MM.1S (cell line): ENCODE data around the gene CTNNBIP1.

ENCODE experiments used
- DNase-seq: peaks from one replicate; pipeline ENCODE4 v3.0.0-alpha.2; 2015
- H2AFZ ChIP-seq: fragments of 300-600 bp; sonication (generic); 2 replicates; pipeline ENCODE4 v1.6.0; 2016; ENCODE audit warnings: antibody characterized with exemption, low read length
- H3F3A ChIP-seq: fragments of 300-600 bp; sonication (generic); 2 replicates; pipeline ENCODE4 v1.6.1; 2016; ENCODE audit warnings: mild to moderate bottlenecking, antibody characterized with exemption, low read length, moderate library complexity, mixed read lengths; ENCODE audit not compliant: insufficient read depth
- H3K27ac ChIP-seq: fragments of 300-600 bp; sonication (generic); 2 replicates; pipeline ENCODE4 v1.5.1; 2016; ENCODE audit warnings: mild to moderate bottlenecking, low read length
- H3K27me3 ChIP-seq: fragments of 300-600 bp; sonication (generic); replicated peaks from 2 replicates; pipeline ENCODE4 v1.6.0; 2016; ENCODE audit warnings: low read length; ENCODE audit not compliant: insufficient read depth
- H3K36me3 ChIP-seq: fragments of 300-600 bp; sonication (generic); replicated peaks from 2 replicates; pipeline ENCODE4 v1.6.1; 2016; ENCODE audit warnings: mild to moderate bottlenecking, low read length, mixed read lengths; ENCODE audit not compliant: insufficient read depth
- H3K4me1 ChIP-seq: fragments of 300-600 bp; sonication (generic); 2 replicates; pipeline ENCODE4 v1.6.1; 2016; ENCODE audit warnings: low read length, mixed read lengths
- H3K4me2 ChIP-seq: fragments of 300-600 bp; sonication (generic); 2 replicates; pipeline ENCODE4 v1.6.0; 2016; ENCODE audit warnings: low read depth, low read length
- H3K4me3 ChIP-seq: fragments of 300-600 bp; sonication (generic); 2 replicates; pipeline ENCODE4 v1.5.1; 2016; ENCODE audit warnings: low read length, mixed read lengths
- H3K79me2 ChIP-seq: fragments of 300-600 bp; sonication (generic); 2 replicates; pipeline ENCODE4 v1.6.1; 2016; ENCODE audit warnings: mixed run types, low read length, mixed read lengths
- H3K9ac ChIP-seq: fragments of 300-600 bp; sonication (generic); 2 replicates; pipeline ENCODE4 v1.6.1; 2016; ENCODE audit warnings: low read length, mixed read lengths
- H3K9me2 ChIP-seq: fragments of 300-600 bp; sonication (generic); replicated peaks from 2 replicates; pipeline ENCODE4 v1.6.1; 2016; ENCODE audit warnings: mild to moderate bottlenecking, low read length, mixed read lengths; ENCODE audit not compliant: insufficient read depth
- H3K9me3 ChIP-seq: fragments of 300-600 bp; sonication (generic); replicated peaks from 2 replicates; pipeline ENCODE4 v1.6.1; 2016; ENCODE audit warnings: mild to moderate bottlenecking, low read length, mixed read lengths; ENCODE audit not compliant: insufficient read depth
- H4K20me1 ChIP-seq: fragments of 300-600 bp; sonication (generic); 2 replicates; pipeline ENCODE4 v1.6.1; 2016; ENCODE audit warnings: mild to moderate bottlenecking, low read length, moderate library complexity, mixed read lengths; ENCODE audit not compliant: insufficient read depth
- EZH2 ChIP-seq: fragments of 300-600 bp; sonication (generic); optimal IDR thresholded peaks from 2 replicates; pipeline ENCODE3; 2017; ENCODE audit warnings: low read depth, mild to moderate bottlenecking, antibody characterized with exemption, low read length, mixed read lengths
- EZH2phosphoT487 ChIP-seq: fragments of 300-600 bp; sonication (generic); IDR thresholded peaks from 2 replicates; pipeline ENCODE4 v1.6.1; 2018; ENCODE audit warnings: antibody characterized with exemption, low read length
- TF ChIP-seq, protein P1 (sequence below): fragments of 300-600 bp; sonication (generic); IDR thresholded peaks from 2 replicates; pipeline ENCODE4 v1.5.1; 2016; ENCODE audit warnings: antibody characterized with exemption, low read length, mixed read lengths

The CTNNBIP1 gene

DNA sequence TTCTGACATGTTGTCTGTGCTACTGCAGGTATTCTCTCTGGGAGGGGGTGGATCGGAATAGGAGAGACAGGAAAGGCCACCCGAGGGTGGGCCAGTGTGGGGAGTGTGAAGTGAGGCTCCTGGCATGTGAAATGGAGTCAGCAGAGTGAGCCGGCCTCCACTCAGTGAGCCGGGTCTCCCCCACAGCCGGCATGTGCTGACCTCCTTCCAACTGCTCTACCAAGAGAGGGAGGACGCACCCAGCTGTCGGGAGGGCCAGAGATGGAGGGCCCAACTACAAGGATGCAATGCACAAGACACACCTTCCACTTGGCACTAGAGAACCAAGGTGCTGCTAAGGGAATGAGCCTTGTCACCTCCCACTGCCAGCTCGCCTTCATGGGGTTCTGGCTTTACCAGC, 58.1 kb downstream of the CTNNBIP1 start:
- Histone ChIP-seq H3F3A (no peaks in the 10 kb centered on the region), H3K9ac (no peak overlapping the region), H3K27ac (no peak overlapping the region), H3K4me2 (no peak overlapping the region), H2AFZ (no peak overlapping the region), H3K4me3 (no peak overlapping the region), H4K20me1 (no peaks in the 10 kb centered on the region), H3K79me2 (no peaks in the 10 kb centered on the region), H3K9me2 (no peaks in the 10 kb centered on the region), H3K9me3 (no peaks in the 10 kb centered on the region), H3K4me1 (no peaks in the 10 kb centered on the region), H3K36me3 (no peaks in the 10 kb centered on the region), H3K27me3 (no peaks in the 10 kb centered on the region)
- TF ChIP-seq, protein P1, sequence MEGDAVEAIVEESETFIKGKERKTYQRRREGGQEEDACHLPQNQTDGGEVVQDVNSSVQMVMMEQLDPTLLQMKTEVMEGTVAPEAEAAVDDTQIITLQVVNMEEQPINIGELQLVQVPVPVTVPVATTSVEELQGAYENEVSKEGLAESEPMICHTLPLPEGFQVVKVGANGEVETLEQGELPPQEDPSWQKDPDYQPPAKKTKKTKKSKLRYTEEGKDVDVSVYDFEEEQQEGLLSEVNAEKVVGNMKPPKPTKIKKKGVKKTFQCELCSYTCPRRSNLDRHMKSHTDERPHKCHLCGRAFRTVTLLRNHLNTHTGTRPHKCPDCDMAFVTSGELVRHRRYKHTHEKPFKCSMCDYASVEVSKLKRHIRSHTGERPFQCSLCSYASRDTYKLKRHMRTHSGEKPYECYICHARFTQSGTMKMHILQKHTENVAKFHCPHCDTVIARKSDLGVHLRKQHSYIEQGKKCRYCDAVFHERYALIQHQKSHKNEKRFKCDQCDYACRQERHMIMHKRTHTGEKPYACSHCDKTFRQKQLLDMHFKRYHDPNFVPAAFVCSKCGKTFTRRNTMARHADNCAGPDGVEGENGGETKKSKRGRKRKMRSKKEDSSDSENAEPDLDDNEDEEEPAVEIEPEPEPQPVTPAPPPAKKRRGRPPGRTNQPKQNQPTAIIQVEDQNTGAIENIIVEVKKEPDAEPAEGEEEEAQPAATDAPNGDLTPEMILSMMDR = no peak
- TF ChIP-seq EZH2 (no peak), EZH2phosphoT487 (no peak)
- no peak for DNase-seq

DNA sequence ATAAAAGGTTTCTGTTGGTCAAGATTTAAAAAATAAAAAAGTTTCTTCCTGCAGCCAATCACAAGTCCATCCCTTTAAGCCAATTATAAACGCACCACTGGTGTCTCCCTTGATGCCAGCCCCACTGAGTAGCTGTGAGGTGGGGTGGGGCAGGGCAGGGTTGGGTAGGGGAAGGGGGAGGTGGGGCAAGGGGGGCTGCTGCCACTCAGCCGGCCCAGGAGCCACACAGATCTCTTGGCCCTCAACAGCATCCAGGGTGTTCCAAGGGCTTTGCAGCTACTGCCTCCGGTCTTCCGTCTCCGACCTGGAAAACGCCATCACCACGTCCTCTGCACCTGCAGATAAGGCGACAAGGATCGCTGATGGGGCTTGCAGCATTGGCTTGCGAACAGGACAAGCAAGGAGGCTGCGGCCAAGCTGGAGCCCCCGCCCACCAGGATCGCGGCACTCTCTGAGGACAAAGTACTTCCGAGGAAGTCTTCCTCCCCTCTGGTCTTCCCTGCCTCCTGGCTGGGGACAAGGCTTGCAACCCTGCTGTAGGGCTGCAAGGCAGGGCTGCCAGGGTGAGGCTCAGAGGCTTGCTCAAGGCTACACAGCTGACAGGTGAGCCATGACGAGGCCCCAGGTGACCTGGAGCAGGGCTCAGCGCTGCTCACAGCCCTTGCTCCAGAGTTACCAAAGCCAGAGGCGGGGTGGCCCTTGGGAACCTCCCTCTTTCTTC, 59.5 kb downstream of the CTNNBIP1 start:
- no peak for DNase-seq
- no peaks in the 10 kb centered on the region for H3K4me1 ChIP-seq
- no peaks in the 10 kb centered on the region for H3K36me3 ChIP-seq
- no peak overlapping the region for H3K4me3 ChIP-seq
- no peaks in the 10 kb centered on the region for H3F3A ChIP-seq
- H2AFZ ChIP-seq = no peak overlapping the region
- H3K9ac ChIP-seq = no peak overlapping the region
- H4K20me1 ChIP-seq = no peaks in the 10 kb centered on the region
- H3K9me3 ChIP-seq = no peaks in the 10 kb centered on the region
- no peak overlapping the region for H3K27ac ChIP-seq
- no peaks in the 10 kb centered on the region for H3K27me3 ChIP-seq
- TF ChIP-seq, protein P1 = no peak
- TF ChIP-seq EZH2phosphoT487 (no peak), EZH2 (no peak)
- no peaks in the 10 kb centered on the region for H3K79me2 ChIP-seq
- H3K4me2 ChIP-seq = no peak overlapping the region
- no peaks in the 10 kb centered on the region for H3K9me2 ChIP-seq

DNA sequence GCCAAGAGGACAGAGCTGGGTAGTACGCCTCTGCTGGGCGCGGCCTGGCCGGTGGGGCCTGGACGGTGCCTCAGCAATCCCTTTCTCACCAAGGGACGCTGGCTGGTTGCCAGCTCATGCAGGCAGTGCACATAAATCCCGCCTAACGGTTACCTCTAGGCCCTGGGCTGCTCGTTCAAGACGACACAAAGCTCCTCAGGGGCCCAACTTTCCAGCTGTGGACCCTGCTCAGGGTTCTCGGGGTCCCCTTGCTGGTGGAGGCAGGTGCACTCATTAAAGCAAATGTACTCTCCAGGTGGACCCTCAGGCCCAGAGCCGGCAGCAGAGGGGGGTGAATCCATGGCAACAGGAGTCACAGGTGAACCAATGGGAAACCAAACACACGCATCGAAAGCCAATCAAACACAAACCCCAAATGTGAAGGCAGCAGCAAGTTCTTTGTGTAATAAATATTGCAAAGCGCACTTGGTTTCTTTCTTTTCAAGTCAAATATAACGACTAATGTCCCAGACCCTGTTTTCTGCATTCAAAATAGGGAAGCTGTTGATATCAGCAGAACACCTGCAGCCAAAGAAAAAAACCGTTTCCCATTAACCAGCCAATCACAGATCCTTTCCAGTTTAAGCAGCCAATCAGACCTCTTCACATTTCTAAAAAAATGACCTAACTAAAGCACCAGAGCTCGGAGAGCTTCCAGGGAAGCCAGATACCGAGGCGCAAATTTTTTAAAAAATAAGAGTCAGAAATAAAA, 60.2 kb downstream of the CTNNBIP1 start:
- H3K27ac ChIP-seq = no peak overlapping the region
- H4K20me1 ChIP-seq = no peaks in the 10 kb centered on the region
- no peak overlapping the region for H3K4me2 ChIP-seq
- H3K27me3 ChIP-seq = no peaks in the 10 kb centered on the region
- no peaks in the 10 kb centered on the region for H3F3A ChIP-seq
- no peaks in the 10 kb centered on the region for H3K4me1 ChIP-seq
- TF ChIP-seq, protein P1 = no peak
- TF ChIP-seq EZH2 (no peak), EZH2phosphoT487 (no peak)
- no peaks in the 10 kb centered on the region for H3K79me2 ChIP-seq
- H3K9ac ChIP-seq = no peak overlapping the region
- no peaks in the 10 kb centered on the region for H3K9me2 ChIP-seq
- no peaks in the 10 kb centered on the region for H3K9me3 ChIP-seq
- H2AFZ ChIP-seq = no peak overlapping the region
- DNase-seq = no peak
- no peaks in the 10 kb centered on the region for H3K36me3 ChIP-seq
- no peak overlapping the region for H3K4me3 ChIP-seq
